ENCODE results near the gene RANBP1. TPM values are rescaled to one million over a fixed set of nuclear protein-coding genes. Genes with fewer than 3 reads are reported as not detected.

Gene RANBP1
- polyA plus RNA-seq, 1 experiment = 166 TPM

- H3K36me3 ChIP-seq (ENCODE audit: control insufficient read depth, insufficient read depth, low read length) = peaks cover 15% of the 10 kb centered on the region
- POLR2A ChIA-PET = no interaction called here
- no peaks in the 10 kb centered on the region for H3K27me3 ChIP-seq (ENCODE audit: control insufficient read depth, insufficient read depth, low read length)
- CTCF ChIA-PET = interaction anchor here (1.0 kb wide), 1 partner anchor 12 kb away, joined by 4 read pairs; no protein-coding TSS in a partner anchor
- DNase-seq (ENCODE audit: low read depth) = no peak
- TF ChIP-seq CTCF (IDR thresholded peaks at IDR 0.05; ENCODE audit: insufficient read depth, low read depth, low read length) = no peak
- no peak overlapping the region for H3K4me3 ChIP-seq (ENCODE audit: low read depth, low read length)
Measured at GRCh38 chr22:20145206-20145831, 29.4 kb downstream of the RANBP1 start.

GRCh38 chr22:20145832-20146223 lies 29.9 kb downstream of the RANBP1 start:
- no peaks in the 10 kb centered on the region for H3K27me3 ChIP-seq (ENCODE audit: control insufficient read depth, insufficient read depth, low read length)
- no peak for DNase-seq (ENCODE audit: low read depth)
- H3K36me3 ChIP-seq (ENCODE audit: control insufficient read depth, insufficient read depth, low read length) = peaks cover 15% of the 10 kb centered on the region
- no peak overlapping the region for H3K4me3 ChIP-seq (ENCODE audit: low read depth, low read length)
- POLR2A ChIA-PET = no interaction called here
- CTCF ChIA-PET = no interaction called here
- TF ChIP-seq CTCF (IDR thresholded peaks at IDR 0.05; ENCODE audit: insufficient read depth, low read depth, low read length) = no peak

- Histone ChIP-seq H3K36me3 (ENCODE audit: control insufficient read depth, insufficient read depth, low read length) (peaks cover 15% of the 10 kb centered on the region), H3K4me3 (ENCODE audit: low read depth, low read length) (no peak overlapping the region), H3K27me3 (ENCODE audit: control insufficient read depth, insufficient read depth, low read length) (no peaks in the 10 kb centered on the region)
- ChIA-PET POLR2A (no interaction called here), CTCF (interaction anchor here (0.7 kb wide), 1 partner anchor 174 kb away, joined by 3 read pairs; no protein-coding TSS in a partner anchor)
- TF ChIP-seq CTCF (IDR thresholded peaks at IDR 0.05; ENCODE audit: insufficient read depth, low read depth, low read length) = no peak
- no peak for DNase-seq (ENCODE audit: low read depth)
Measured at GRCh38 chr22:20146777-20147176, 30.9 kb downstream of the RANBP1 start.

GRCh38 chr22:20147237-20147988 lies 31.5 kb downstream of the RANBP1 start:
- H3K27me3 ChIP-seq (ENCODE audit: control insufficient read depth, insufficient read depth, low read length) = no peaks in the 10 kb centered on the region
- ChIA-PET POLR2A (no interaction called here), CTCF (interaction anchor here (0.7 kb wide), 1 partner anchor 175 kb away, joined by 3 read pairs; no protein-coding TSS in a partner anchor)
- no peak overlapping the region for H3K4me3 ChIP-seq (ENCODE audit: low read depth, low read length)
- peaks cover 14% of the 10 kb centered on the region for H3K36me3 ChIP-seq (ENCODE audit: control insufficient read depth, insufficient read depth, low read length)
- TF ChIP-seq CTCF (IDR thresholded peaks at IDR 0.05; ENCODE audit: insufficient read depth, low read depth, low read length) = no peak
- DNase-seq (ENCODE audit: low read depth) = no peak

- DNase-seq (ENCODE audit: low read depth) = no peak
Measured at GRCh38 chr22:20148414-20148813, 32.5 kb downstream of the RANBP1 start.

More at GRCh38 chr22:20148414-20148813, 32.5 kb downstream of the RANBP1 start:
- no peak for TF ChIP-seq CTCF (IDR thresholded peaks at IDR 0.05; ENCODE audit: insufficient read depth, low read depth, low read length)
- CTCF ChIA-PET = no interaction called here
- Histone ChIP-seq H3K4me3 (ENCODE audit: low read depth, low read length) (no peak overlapping the region), H3K36me3 (ENCODE audit: control insufficient read depth, insufficient read depth, low read length) (peaks cover 9% of the 10 kb centered on the region), H3K27me3 (ENCODE audit: control insufficient read depth, insufficient read depth, low read length) (no peaks in the 10 kb centered on the region)
- POLR2A ChIA-PET = no interaction called here

Measured in BJ (cell line).